H1 (cell line): ENCODE results near the gene CACNA2D4. TPM values are rescaled to one million over a fixed set of nuclear protein-coding genes. Genes with fewer than 3 reads are reported as not detected.

Source experiments
- CTCF ChIA-PET: fragments of 300-600 bp; sonication (Branson Sonifier 250); formaldehyde crosslinking; loops from one replicate; lab custom pipeline; 2021; ENCODE audit not compliant: partially characterized antibody; lab: Charles Lee
- POLR2A ChIA-PET: fragments of 300-600 bp; sonication (Branson Sonifier 250); formaldehyde crosslinking; loops from one replicate; lab custom pipeline; 2021; ENCODE audit warnings: inconsistent platforms; ENCODE audit not compliant: partially characterized antibody; lab: Charles Lee
- DNase-seq, 2 experiments: peaks; one replicate each; pipeline versions ENCODE4 v3.0.0 to v3.0.0-alpha.2; 2010 to 2022; ENCODE audit warnings: low spot score in 2 of 2, low read depth in 1 of 2, mixed read lengths in 1 of 2
- FAIRE-seq: peaks from 2 replicates; lab custom pipeline; 2011; peaks lifted over from hg19 to GRCh38; lab: Jason Lieb, UNC
- H2AFZ ChIP-seq: 2 replicates; pipeline ENCODE4 v1.8.1; 2012; ENCODE audit warnings: low read length, inconsistent platforms
- H2AK5ac ChIP-seq: 2 replicates; pipeline ENCODE4 v1.6.1; 2013; ENCODE audit warnings: low read depth, low read length
- H2BK120ac ChIP-seq: replicated peaks from 2 replicates; pipeline ENCODE3; 2013; ENCODE audit warnings: low read depth, low read length, inconsistent platforms
- H2BK12ac ChIP-seq: 2 replicates; pipeline ENCODE4 v1.6.1; 2013; ENCODE audit warnings: low read depth, low read length
- H2BK15ac ChIP-seq: 2 replicates; pipeline ENCODE4 v1.6.1; 2013; ENCODE audit warnings: low read length
- H2BK20ac ChIP-seq: 2 replicates; pipeline ENCODE4 v1.6.1; 2013; ENCODE audit warnings: low read length
- H2BK5ac ChIP-seq: 2 replicates; pipeline ENCODE4 v1.6.1; 2013; ENCODE audit warnings: low read depth, low read length
- H3K14ac ChIP-seq: 2 replicates; pipeline ENCODE4 v1.6.1; 2013; ENCODE audit warnings: inconsistent platforms; ENCODE audit not compliant: insufficient read length
- H3K18ac ChIP-seq: 2 replicates; pipeline ENCODE4 v1.6.1; 2013; ENCODE audit warnings: low read length; ENCODE audit errors: extremely low read depth
- H3K23ac ChIP-seq: 2 replicates; pipeline ENCODE4 v1.6.1; 2013; ENCODE audit warnings: inconsistent platforms; ENCODE audit not compliant: insufficient read length
- H3K23me2 ChIP-seq: 2 replicates; pipeline ENCODE4 v1.6.1; 2013; ENCODE audit warnings: low read depth, low read length
- H3K27ac ChIP-seq: 2 replicates; pipeline ENCODE4 v1.6.1; 2011; ENCODE audit warnings: low read depth, low read length, inconsistent platforms
- H3K27me3 ChIP-seq, 4 experiments: replicated peaks in 1 of 4; 1 replicate in 1 of 4; 2 replicates in 3 of 4; pipeline versions ENCODE4 v1.6.1 to v1.8.1; 2011 to 2013; ENCODE audit warnings: low read length in 3 of 4, mild to moderate bottlenecking in 3 of 4, inconsistent platforms in 2 of 4, mixed read lengths in 2 of 4, moderate library complexity in 1 of 4; ENCODE audit not compliant: control insufficient read depth in 3 of 4, insufficient read depth in 3 of 4; ENCODE audit errors: extremely low read depth in 1 of 4
- H3K36me3 ChIP-seq, 4 experiments: 2 replicates each; pipeline versions ENCODE4 v1.6.1 to v1.8.1; 2011 to 2013; ENCODE audit warnings: mild to moderate bottlenecking in 4 of 4, low read length in 3 of 4, moderate library complexity in 2 of 4, control low read depth in 1 of 4, inconsistent platforms in 1 of 4; ENCODE audit not compliant: insufficient read depth in 4 of 4, control insufficient read depth in 2 of 4
- H3K4ac ChIP-seq: replicated peaks from 2 replicates; pipeline ENCODE3; 2013; ENCODE audit warnings: low read length, low read depth, mixed read lengths, inconsistent platforms; ENCODE audit not compliant: insufficient read length
- H3K4me1 ChIP-seq, 4 experiments: replicated peaks in 1 of 4; 1 replicate in 1 of 4; 2 replicates in 3 of 4; pipeline versions ENCODE4 v1.6.1 to v1.8.1; 2011 to 2013; ENCODE audit warnings: low read length in 3 of 4, inconsistent platforms in 2 of 4, mixed read lengths in 1 of 4; ENCODE audit not compliant: insufficient read depth in 4 of 4, control insufficient read depth in 3 of 4
- H3K4me2 ChIP-seq, 2 experiments: 2 replicates each; pipeline versions ENCODE4 v1.6.1 to v1.8.1; 2011 to 2013; ENCODE audit warnings: low read depth in 2 of 2, low read length in 2 of 2, control low read depth in 1 of 2, inconsistent platforms in 1 of 2, mild to moderate bottlenecking in 1 of 2; ENCODE audit not compliant: insufficient read depth in 1 of 2
- H3K4me3 ChIP-seq, 4 experiments: fragments of 200-600, 300-600 bp in 1 of 4; sonication (generic), shearing (Covaris generic), sonication (Bioruptor Twin) in 1 of 4; 2 replicates each; pipeline versions ENCODE4 v1.5.1 to v1.8.1; 2011 to 2016; ENCODE audit warnings: low read length in 4 of 4, low read depth in 3 of 4, control low read depth in 2 of 4, inconsistent platforms in 2 of 4, mild to moderate bottlenecking in 2 of 4, mixed read lengths in 1 of 4, moderate library complexity in 1 of 4; ENCODE audit not compliant: insufficient read depth in 2 of 4; ENCODE audit errors: extremely low read depth in 1 of 4
- H3K56ac ChIP-seq: replicated peaks from 2 replicates; pipeline ENCODE3; 2013; ENCODE audit warnings: low read depth, mild to moderate bottlenecking, mixed read lengths, low read length, inconsistent platforms; ENCODE audit not compliant: insufficient read length
- H3K79me1 ChIP-seq: 2 replicates; pipeline ENCODE4 v1.6.1; 2013; ENCODE audit warnings: low read depth, low read length, control low read depth
- H3K79me2 ChIP-seq, 2 experiments: 2 replicates each; pipeline versions ENCODE4 v1.6.1 to v1.8.1; 2012 to 2013; ENCODE audit warnings: low read length in 2 of 2, mild to moderate bottlenecking in 2 of 2, inconsistent platforms in 1 of 2; ENCODE audit not compliant: insufficient read depth in 2 of 2, control insufficient read depth in 1 of 2
- H3K9ac ChIP-seq, 4 experiments: replicated peaks in 1 of 4; 1 replicate in 1 of 4; 2 replicates in 3 of 4; pipeline versions ENCODE4 v1.6.1 to v1.8.1; 2011 to 2013; ENCODE audit warnings: low read depth in 3 of 4, low read length in 3 of 4, control low read depth in 2 of 4, mild to moderate bottlenecking in 2 of 4, moderate library complexity in 2 of 4, inconsistent platforms in 1 of 4; ENCODE audit errors: extremely low read depth in 1 of 4
- H3K9me3 ChIP-seq, 2 experiments: 2 replicates each; pipeline versions ENCODE4 v1.6.1 to v1.8.1; 2012 to 2013; ENCODE audit warnings: mild to moderate bottlenecking in 2 of 2, moderate library complexity in 2 of 2, control low read depth in 1 of 2, inconsistent platforms in 1 of 2, low read depth in 1 of 2, low read length in 1 of 2, mixed read lengths in 1 of 2; ENCODE audit not compliant: insufficient read depth in 2 of 2
- H4K20me1 ChIP-seq, 2 experiments: replicated peaks in 1 of 2; 2 replicates each; pipeline versions ENCODE3 to v1.8.1; 2011 to 2013; ENCODE audit warnings: inconsistent platforms in 2 of 2, low read length in 2 of 2, mild to moderate bottlenecking in 1 of 2; ENCODE audit not compliant: insufficient read depth in 2 of 2, control insufficient read depth in 1 of 2
- H4K5ac ChIP-seq: 2 replicates; pipeline ENCODE4 v1.6.1; 2013; ENCODE audit warnings: low read length, low read depth, mixed read lengths, inconsistent platforms; ENCODE audit not compliant: insufficient read length
- H4K8ac ChIP-seq: 2 replicates; pipeline ENCODE4 v1.8.0; 2013; ENCODE audit warnings: mild to moderate bottlenecking, moderate library complexity, low read length, inconsistent platforms; ENCODE audit not compliant: insufficient read depth; ENCODE audit errors: extremely low read depth
- H4K91ac ChIP-seq: replicated peaks from 2 replicates; pipeline ENCODE3; 2013; ENCODE audit warnings: low read length, mixed read lengths, inconsistent platforms; ENCODE audit not compliant: insufficient read length
- CTCF ChIP-seq, 3 experiments: IDR thresholded peaks; 1 replicate in 2 of 3; 2 replicates in 1 of 3; pipeline versions ENCODE4 v1.5.1 to v1.6.1; 2011; ENCODE audit warnings: low read length in 3 of 3, mild to moderate bottlenecking in 3 of 3, inconsistent platforms in 2 of 3, low read depth in 1 of 3, moderate library complexity in 1 of 3; ENCODE audit not compliant: insufficient read depth in 1 of 3; ENCODE audit errors: control extremely low read depth in 1 of 3
- FOSL1 ChIP-seq: IDR thresholded peaks from 2 replicates; pipeline ENCODE4 v1.6.1; 2011; ENCODE audit warnings: mild to moderate bottlenecking, low read depth, low read length, moderate library complexity; ENCODE audit not compliant: insufficient read depth
- JUN ChIP-seq: IDR thresholded peaks from 2 replicates; pipeline ENCODE4 v1.6.1; 2011; ENCODE audit warnings: low read depth, mild to moderate bottlenecking, improper control_type of control experiment, low read length
- KDM1A ChIP-seq: fragments of 200-600, 300-600 bp; sonication (generic); IDR thresholded peaks from 2 replicates; pipeline ENCODE4 v1.7.1; 2016; ENCODE audit warnings: mild to moderate bottlenecking, low read length, borderline replicate concordance
- MAFK ChIP-seq: IDR thresholded peaks from 2 replicates; pipeline ENCODE4 v1.6.1; 2012; ENCODE audit warnings: low read depth, mild to moderate bottlenecking, improper control_type of control experiment, low read length
- SIN3A ChIP-seq, 2 experiments: IDR thresholded peaks in 1 of 2; conservative IDR thresholded peaks in 1 of 2; 2 replicates each; pipeline ENCODE4 v1.6.1; 2011 to 2012; ENCODE audit warnings: low read length in 2 of 2, improper control_type of control experiment in 1 of 2, low read depth in 1 of 2, mild to moderate bottlenecking in 1 of 2
- SP2 ChIP-seq: IDR thresholded peaks from 2 replicates; pipeline ENCODE4 v1.6.1; 2012; ENCODE audit warnings: mild to moderate bottlenecking, low read length, inconsistent platforms
- SP4 ChIP-seq: IDR thresholded peaks from 2 replicates; pipeline ENCODE4 v1.6.1; 2012; ENCODE audit warnings: low read length, inconsistent platforms
- SRF ChIP-seq: IDR thresholded peaks from 2 replicates; pipeline ENCODE4 v1.6.1; 2011; ENCODE audit warnings: mild to moderate bottlenecking, low read depth, low read length, moderate library complexity
- TCF12 ChIP-seq: IDR thresholded peaks from 2 replicates; pipeline ENCODE4 v1.6.1; 2011; ENCODE audit warnings: low read depth, mild to moderate bottlenecking, low read length
- ZNF274 ChIP-seq: IDR thresholded peaks from 2 replicates; pipeline ENCODE4 v1.7.0; 2012; ENCODE audit warnings: low read length, borderline replicate concordance; ENCODE audit errors: extremely low read depth
- WGBS, 2 experiments: shearing (Covaris generic) in 1 of 2; methylation state at CpG; one replicate each; pipeline versions ENCODE4 v1.1.6 to v1.1.7; 2013 to 2015; ENCODE audit warnings: low lambda C conversion rate in 2 of 2, mixed read lengths in 2 of 2, inconsistent platforms in 1 of 2, low coverage in 1 of 2, missing lambda C conversion rate in 1 of 2; ENCODE audit not compliant: insufficient replicate concordance in 2 of 2, insufficient coverage in 1 of 2, insufficient read length in 1 of 2; ENCODE audit errors: extremely low coverage in 1 of 2, missing lambda C conversion rate in 1 of 2; 5-methylcytosine and 5-hydroxymethylcytosine counted together
- polyA plus RNA-seq, 7 experiments: library from polyadenylated mRNA; depleted of rRNA in 3 of 7; stranded (reverse) in 5 of 7; unstranded in 2 of 7; fragments of >200 nt in 5 of 7; fragments of 200-250 nt in 2 of 7; gene quantifications; 1 replicate in 5 of 7; 2 replicates in 1 of 7; 4 replicates in 1 of 7; pipeline versions ENCODE4 v1.2.1 to v1.2.3, GENCODE V29; 2011 to 2013; ENCODE audit warnings: missing spikeins in 2 of 7, mixed read lengths in 2 of 7
- total RNA-seq: library from RNA; stranded (reverse); fragmentation: NEBNext Ultra II Directional; extraction: Animal tissue kit (Norgen Biotek cat#: 25700); gene quantifications from 2 replicates; pipeline ENCODE4 v1.2.1, GENCODE V29; 2021

Gene CACNA2D4
- total and polyA plus RNA-seq, 2 of the 8 experiments (the other 6 are each of a cell fraction or from before 2014, with no cell fraction given) = 0.44 to 0.88 TPM

GRCh38 chr12:1792406-1792805, 126.0 kb downstream of the CACNA2D4 start:
- peaks cover 1 to 11% (median 7%) of the 10 kb centered on the region in 4 experiments; a peak in 5 of 7 replicates for H3K27me3 ChIP-seq
- H3K27ac ChIP-seq = no peak overlapping the region
- no peak overlapping the region for H4K91ac ChIP-seq
- H2BK15ac ChIP-seq = no peak overlapping the region
- no peak overlapping the region for H3K4me3 ChIP-seq
- peaks cover 0 to 3% (median under 1%) of the 10 kb centered on the region in 4 experiments; a peak in 2 of 8 replicates for H3K36me3 ChIP-seq
- H4K8ac ChIP-seq = no peak overlapping the region
- H2AFZ ChIP-seq = no peak overlapping the region
- H2BK20ac ChIP-seq = no peak overlapping the region
- no peak overlapping the region for H3K23ac ChIP-seq
- FAIRE-seq (no peak), DNase-seq (no peak)
- H2AK5ac ChIP-seq = no peak overlapping the region
- peaks cover 3 to 4% of the 10 kb centered on the region in 2 experiments for H4K20me1 ChIP-seq
- H4K5ac ChIP-seq = no peak overlapping the region
- CTCF ChIA-PET = interaction anchor here (0.7 to 14.3 kb wide), 24 partner anchors 9 to 189 kb away, joined by 3 to 265 read pairs (median 4); no protein-coding TSS in a partner anchor
- no peak overlapping the region for H3K18ac ChIP-seq
- no peak overlapping the region for H3K4me2 ChIP-seq
- no peak overlapping the region for H2BK120ac ChIP-seq
- H2BK12ac ChIP-seq = no peak overlapping the region
- no peaks in the 10 kb centered on the region; the same call in 1 of the 2 replicates for H3K79me1 ChIP-seq
- WGBS, 2 experiments = 85% methylated on average over 6 of the region's 6 CpGs; no CpG with 5 or more reads in 1 of the 2 experiments
- H3K56ac ChIP-seq = no peak overlapping the region
- no peaks in the 10 kb centered on the region for H3K79me2 ChIP-seq
- H3K4ac ChIP-seq = no peak overlapping the region
- H2BK5ac ChIP-seq = no peak overlapping the region
- no peak overlapping the region for H3K14ac ChIP-seq
- H3K9me3 ChIP-seq = no peaks in the 10 kb centered on the region
- no peak overlapping the region for H3K9ac ChIP-seq
- H3K23me2 ChIP-seq = peaks cover 11% of the 10 kb centered on the region
- H3K4me1 ChIP-seq = peaks cover 2 to 10% (median 4%) of the 10 kb centered on the region in 4 experiments; a peak in 6 of 7 replicates
- POLR2A ChIA-PET = interaction anchor here (2.3 kb wide), 1 partner anchor 143 kb away, joined by 6 read pairs; no protein-coding TSS in a partner anchor
- TF ChIP-seq FOSL1 (no peak), SP2 (no peak), SIN3A (conservative IDR thresholded peaks at IDR 0.05 in 1 of 2, IDR thresholded peaks at IDR 0.05 in 1 of 2; ENCODE audit: low read depth in 1 of 2, low read length in 2 of 2) (no peak), MAFK (no peak), SRF (no peak), KDM1A (no peak), SP4 (no peak), CTCF (IDR thresholded peaks at IDR 0.05; ENCODE audit: control extremely low read depth in 1 of 3, insufficient read depth in 1 of 3, low read depth in 1 of 3, low read length in 3 of 3) (no peak), ZNF274 (no peak), JUN (no peak), TCF12 (no peak)
